Cardiac septum (tissue), 1 donor: Measurements from ENCODE around the gene USH2A. TPM values are rescaled to one million over a fixed set of nuclear protein-coding genes. Genes with fewer than 3 reads are reported as not detected.
"Not testable (repeated sequence)": the region's sequence is repeated elsewhere in the genome, so short reads cannot be mapped to it uniquely, and the experiment has no call there.

ENCODE experiments used
- DNase-seq: peaks from one replicate; pipeline ENCODE4 v3.0.0-alpha.2; 2020; ENCODE audit warnings: low spot score
- intact Hi-C: fragments of 100-400 bp; cut with DNase I; formaldehyde crosslinking; loops from one replicate; pipeline ENCODE4 v1.14.0; 2022
- total RNA-seq: library from RNA; stranded (reverse); fragmentation: NEBNext Ultra II Directional; extraction: Animal tissue kit (Norgen Biotek cat#: 25700); gene quantifications from one replicate; pipeline ENCODE4 v1.2.1, GENCODE V29; 2021
- donor health status: DM: no; HTN: no; CAD: no.

Gene USH2A
- total RNA-seq, 1 donor from 2014 or later: 3.6 TPM

DNA sequence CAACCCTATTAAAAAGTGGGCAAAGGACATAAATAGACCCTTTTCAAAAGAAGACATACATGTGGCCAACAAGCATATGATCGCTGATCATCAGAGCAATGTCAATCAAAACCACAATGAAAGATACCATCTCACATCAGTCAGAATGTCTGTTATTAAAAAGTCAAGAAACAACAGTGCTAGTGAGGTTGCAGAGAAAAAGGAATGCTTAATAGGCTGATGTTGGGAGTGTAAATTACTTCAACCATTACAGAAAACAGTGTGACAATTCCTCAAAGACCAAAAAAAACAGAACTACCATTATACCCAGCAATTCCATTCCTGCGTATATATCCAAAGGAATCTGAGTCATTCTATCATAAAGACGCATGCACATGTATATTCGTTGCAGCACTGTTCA is 13.2 kb downstream of the USH2A start:
- intact Hi-C loops: no loop called here
- no peak for DNase-seq

DNA sequence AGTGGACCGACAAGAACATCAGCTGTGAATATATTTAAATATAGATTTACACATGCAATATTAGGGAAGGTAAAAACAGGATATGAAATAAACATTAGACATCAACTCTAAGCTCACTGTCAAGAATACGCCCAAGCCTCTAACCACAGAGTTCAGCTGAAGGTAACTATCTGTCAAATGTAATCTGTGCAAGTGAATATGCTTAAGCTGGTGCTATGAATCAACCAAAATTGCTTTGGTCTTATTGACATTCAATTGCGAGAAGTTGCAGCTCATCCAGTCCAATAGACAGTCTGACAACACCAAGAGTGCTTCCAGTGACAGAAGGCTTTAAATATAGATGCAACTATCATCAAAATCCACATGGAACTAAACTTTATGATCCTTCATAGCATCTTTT is 32.3 kb downstream of the USH2A start:
- no peak for DNase-seq
- intact Hi-C loops: no loop called here

DNA sequence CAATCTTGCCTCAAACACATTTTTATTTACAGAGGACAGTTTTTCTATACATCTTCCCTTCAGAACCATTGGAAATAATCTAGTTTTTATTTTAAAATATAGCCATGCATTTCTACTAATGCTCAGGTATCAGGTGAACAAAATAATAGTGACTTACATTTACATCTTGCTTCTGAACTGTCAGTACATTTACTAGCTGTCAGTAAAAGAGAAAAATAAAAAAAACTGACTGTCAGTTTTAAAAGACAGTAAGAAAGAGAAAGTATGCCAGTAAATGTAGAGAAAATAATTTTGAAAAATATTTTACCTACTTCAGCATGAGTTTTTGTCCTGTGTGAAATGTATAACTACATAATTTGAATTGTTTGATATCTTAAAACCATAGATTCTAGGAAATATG is 33.5 kb downstream of the USH2A start:
- no peak for DNase-seq
- intact Hi-C loops: no loop called here

DNA sequence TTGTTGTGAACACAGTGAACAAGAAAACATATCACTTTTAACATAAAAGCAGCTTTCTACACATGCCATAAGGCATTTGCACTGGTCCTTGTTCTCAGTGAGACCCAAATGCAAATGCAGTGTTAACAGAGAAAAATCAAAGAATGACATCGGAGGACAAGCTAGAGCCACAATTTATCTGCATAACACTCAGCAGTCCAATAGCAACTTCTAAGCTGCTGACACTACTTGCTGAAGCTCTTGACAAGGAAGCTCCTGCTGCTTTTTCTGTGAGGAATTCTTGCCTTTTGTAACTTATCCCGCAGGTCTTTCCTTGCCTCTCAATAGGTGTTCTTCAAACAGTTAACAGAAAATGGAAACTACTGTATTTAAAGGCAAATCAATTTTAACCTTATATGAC is 34.7 kb downstream of the USH2A start:
- intact Hi-C loops: no loop called here
- no peak for DNase-seq

DNA sequence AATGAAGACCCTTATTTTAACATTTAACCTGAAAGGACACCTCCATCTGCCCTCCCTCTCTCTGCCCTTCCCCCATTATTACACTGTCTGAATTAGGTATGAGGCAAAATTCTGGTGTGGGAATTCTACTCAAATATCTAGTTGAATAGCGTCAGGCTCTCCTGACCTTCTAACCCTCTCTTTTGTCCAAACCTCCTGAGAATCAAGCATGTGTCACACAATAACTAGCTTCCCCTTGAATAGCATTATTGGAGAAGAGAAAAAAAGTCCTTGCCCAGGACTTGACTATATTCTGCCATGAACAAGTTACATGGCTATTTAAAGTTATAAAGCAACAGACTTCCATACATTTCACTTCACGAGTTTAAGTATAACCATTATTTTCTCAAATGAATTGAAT is 35.5 kb downstream of the USH2A start:
- intact Hi-C loops: no loop called here
- no peak for DNase-seq

DNA sequence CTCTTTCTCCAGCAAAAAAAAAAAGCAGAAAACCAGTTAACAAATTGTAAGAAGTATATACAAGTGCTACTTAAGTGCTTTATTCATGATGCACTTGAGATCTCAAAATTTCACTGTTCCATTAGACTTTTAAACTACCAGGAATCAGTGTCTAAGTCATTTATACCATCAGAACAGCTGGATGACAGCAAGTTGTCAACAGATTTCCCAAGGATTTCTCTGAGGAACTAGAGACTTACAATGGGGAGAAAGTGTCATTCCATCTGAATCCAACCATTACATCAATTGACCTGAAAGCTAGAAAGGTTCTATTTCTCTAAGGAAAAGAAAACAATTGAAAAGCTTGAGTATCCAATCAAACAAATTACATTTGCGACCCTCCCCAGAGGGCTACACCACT is 43.8 kb downstream of the USH2A start:
- intact Hi-C loops: no loop called here
- no peak for DNase-seq

DNA sequence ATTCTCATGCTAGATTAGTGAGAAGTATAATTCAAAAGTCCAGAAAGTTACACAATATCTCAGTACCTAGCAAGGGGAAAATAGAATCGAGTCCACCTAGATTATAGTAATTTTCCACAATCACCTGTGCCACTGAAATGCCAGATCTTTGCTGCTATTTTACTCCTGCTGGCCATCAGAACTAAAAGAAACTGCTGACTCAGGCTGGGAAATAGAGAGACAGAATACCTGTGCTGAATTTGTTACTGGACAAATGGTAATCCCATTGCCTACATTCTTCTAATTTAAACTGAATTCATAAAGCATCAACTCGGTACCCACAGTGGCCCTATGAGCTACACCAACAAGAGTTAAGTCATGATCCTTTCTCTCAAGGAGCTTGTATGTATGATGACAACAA is 55.0 kb downstream of the USH2A start:
- intact Hi-C loops: no loop called here
- no peak for DNase-seq

DNA sequence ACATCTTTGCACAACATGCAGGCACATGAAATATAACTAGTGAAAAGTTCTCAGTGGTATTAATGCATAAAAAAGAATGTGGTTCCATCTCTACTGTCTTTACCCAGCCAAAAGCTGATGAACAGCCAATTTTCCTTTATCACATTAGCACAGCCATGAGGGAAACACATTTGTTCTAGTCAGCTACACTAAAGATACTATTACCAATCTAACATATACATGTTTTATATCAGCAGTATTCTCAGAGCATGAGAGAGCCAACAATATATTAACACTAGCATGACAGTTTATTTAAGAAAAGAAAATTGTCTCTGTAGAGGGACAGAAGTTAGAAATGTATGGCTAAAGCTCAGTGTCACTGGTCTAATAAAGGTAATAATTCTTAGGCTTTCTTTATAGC is 56.3 kb downstream of the USH2A start:
- intact Hi-C loops: no loop called here
- no peak for DNase-seq

DNA sequence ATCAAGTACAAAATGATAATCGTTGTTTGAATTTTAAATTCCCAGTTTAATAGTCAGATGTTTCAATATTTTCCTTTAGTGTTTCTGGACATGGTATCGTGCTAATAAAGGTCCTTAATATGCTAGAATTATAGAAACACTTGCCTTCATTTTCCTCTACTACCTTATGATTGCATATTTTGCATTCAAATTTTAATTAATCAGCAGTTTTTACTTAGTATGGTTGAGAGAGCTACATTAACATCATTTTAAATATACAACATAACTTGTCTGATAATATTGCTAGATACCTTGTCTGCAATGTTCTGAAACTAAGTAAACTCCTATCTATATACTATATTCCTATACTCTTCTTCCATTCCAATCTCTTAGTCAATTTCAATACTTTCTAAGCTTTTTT is 66.3 kb downstream of the USH2A start:
- intact Hi-C loops: no loop called here
- DNase-seq: no peak

DNA sequence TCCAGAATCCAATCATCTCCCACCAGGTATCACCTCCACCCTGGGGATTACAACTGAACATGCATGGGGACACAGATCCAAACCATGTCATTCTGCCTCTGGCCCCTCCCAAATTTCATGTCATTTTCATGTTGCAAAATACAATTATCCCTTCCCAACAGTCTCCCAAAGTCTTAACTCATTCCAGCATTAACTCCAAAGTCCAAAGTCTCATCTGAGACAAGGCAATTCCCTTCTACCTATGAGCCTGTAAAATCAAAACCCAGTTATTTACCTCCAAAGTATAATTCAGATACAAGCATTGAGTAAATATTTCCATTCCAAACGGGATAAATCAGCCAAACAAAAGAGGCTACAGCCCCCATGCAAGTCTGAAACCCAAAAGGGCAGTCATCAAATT is 73.1 kb downstream of the USH2A start:
- intact Hi-C loops: no loop called here
- DNase-seq: no peak

DNA sequence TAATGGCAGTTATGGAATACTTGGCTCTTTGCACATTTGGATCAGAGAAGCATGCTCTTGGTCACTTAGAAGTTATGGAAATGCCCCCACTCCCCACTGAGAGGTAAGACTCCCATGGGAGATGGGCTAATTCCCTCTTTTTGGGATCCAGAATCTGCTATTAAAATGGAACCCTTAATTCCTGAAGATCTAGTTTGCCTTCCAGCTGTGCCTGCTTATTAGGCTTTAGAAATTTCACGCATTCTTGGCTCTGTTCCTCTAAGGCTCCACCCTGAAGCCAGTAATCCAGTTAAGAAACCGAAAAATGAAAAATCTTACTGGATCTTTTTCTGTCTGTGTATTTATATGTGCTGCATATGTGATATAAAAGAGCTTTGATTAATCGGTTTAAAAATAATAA is 76.7 kb downstream of the USH2A start:
- intact Hi-C loops: no loop called here
- DNase-seq: no peak

DNA sequence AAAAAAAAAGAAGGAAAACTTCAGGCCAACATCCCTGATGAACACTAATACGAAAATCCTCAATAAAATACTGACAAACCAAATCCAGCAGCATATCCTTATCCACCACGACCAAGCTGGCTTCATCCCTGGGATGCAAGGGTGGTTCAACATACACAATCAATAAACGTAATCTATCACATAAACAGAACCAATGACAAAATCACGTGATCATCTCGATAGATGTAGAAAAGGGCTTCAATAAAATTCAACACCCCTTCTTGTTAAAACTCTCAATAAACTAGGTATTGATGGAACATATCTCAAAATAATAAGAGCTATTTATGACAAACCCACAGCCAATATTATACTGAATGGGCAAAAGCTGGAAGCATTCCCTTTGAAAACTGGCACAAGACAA is 82.7 kb downstream of the USH2A start:
- intact Hi-C loops, DNase-seq: not testable (repeated sequence)

DNA sequence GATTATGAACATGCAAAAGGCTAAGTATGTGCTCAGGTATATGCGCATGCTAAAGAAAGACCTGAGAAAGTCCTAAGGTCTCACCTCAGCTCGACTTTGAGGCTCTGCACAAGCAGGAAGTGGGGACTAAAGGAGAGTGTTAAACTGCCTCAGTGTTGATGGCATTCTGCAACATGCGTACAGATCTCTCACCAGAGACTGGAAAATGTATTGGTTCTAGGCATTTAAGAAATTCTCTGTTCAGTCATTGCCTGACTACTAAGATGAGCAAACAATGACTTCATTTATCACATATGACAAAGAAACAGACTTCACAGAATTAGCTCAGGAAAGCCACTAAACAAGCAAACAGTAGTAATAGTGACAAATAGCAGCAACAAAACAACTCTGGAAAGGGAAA is 90.8 kb downstream of the USH2A start:
- no peak for DNase-seq
- intact Hi-C loops: no loop called here

DNA sequence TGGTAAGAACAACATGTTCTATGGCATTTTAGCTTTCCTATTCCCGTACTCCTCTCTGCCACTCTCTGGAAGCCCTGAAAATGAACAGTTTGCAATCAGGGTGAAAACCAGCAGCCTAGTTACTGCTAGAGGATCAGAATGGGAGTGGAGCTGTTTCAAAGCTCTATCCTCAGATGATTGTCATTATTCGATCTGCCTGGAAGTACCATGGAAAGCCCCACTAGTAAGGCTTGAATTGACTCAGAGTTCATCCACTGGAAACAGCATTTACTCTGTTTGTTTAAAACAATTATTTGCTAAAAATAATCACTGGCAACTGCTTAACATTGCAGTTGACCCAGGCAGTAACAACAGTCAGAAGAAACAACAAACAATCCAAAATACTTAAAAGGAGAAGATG is 91.2 kb downstream of the USH2A start:
- intact Hi-C loops: no loop called here
- no peak for DNase-seq

DNA sequence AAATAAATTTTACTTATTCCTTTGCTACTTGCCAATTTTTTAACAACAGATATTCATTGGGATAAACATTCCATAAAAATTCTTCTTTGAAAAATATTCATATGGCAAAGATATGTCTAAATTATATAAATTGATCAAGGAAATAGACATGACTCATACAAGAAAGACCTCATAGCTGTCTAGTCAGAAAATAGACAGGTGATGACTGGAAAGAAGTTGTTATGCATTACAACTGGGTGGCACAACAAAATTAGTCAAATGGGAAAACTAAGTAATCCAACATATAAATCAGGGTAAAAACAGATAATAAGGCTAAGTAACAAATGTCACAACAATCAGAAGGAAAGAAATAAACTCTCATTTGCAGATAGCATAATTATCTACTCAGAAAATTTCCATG is 92.0 kb downstream of the USH2A start:
- DNase-seq: no peak
- intact Hi-C loops: no loop called here

DNA sequence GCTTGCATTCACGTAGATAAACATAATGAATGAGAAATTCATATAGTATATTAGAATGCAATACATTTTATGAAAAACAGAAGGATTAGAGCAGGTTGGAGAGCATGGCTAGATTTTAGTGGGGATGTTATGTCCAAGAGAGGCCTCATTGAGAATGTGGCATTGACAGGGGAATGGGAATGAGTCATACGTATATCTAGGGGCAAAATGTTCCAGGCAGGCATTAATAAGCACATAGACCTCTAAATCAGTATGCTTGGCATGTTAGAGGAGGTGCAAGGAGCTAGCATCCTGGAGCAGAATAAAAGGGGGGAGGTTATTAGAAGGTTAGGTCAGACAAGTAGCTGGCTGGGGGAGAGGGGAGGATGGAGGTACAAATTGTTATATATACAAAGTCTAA is 93.0 kb downstream of the USH2A start:
- DNase-seq: no peak

DNA sequence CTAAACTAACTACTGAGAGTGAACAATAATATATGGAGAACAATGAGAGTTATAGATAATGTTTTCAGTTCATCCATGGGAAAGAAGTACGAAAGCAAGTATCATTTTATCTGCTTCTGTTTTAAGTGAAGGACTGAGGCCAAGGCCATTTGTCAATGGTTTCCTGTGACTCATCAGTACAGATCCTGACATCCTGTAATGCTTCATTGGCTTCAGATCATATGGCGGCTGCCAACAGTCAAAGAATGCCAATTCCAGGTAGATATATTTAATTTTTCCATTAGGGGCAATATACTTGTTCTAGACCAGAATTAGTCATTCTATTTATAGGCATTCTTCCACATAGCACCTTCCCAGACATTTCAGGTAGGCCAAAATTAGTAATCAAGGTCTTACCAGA is 97.3 kb downstream of the USH2A start:
- no peak for DNase-seq
- intact Hi-C loops: no loop called here

More for the DNA sequence above, 93.0 kb downstream of the USH2A start:
- intact Hi-C loops: no loop called here

DNA sequence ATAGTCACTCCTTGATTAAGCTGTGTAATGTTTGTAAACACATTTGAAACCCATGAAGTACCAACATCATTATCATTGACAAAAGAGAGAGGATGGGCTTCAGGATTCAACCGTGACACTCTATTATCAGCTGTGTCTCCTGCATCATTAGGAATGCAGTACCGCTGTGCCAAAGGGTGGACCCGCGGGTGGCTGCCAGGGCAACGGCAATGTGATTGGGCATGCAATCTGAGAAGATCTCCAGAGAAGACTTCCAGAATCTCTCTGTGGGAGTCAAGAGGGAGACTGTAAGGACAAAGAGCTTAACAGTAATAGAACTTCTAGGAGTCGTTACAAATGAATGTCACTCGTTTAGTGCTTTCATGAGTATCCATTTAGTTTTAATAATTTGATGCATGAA is 97.9 kb downstream of the USH2A start:
- DNase-seq: no peak
- intact Hi-C loops: no loop called here

DNA sequence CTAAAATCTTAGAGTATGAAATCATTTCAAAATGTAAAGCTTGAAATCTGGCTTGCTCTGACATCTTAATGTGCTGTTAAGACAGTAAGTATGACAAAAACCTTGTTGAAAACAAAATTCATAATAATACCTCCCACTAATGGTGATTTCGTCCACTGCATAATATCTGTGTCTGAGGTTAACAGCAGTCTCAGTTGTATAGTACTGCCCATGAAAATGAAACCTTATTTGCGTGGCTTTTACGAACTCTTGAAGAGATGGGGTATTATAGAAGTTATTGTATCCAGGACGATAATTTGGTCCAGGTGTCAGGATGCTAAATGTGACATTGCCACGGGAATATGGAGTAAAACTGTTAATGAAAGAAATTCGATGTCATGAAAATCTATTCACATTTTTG is 99.9 kb downstream of the USH2A start:
- intact Hi-C loops: no loop called here
- no peak for DNase-seq

DNA sequence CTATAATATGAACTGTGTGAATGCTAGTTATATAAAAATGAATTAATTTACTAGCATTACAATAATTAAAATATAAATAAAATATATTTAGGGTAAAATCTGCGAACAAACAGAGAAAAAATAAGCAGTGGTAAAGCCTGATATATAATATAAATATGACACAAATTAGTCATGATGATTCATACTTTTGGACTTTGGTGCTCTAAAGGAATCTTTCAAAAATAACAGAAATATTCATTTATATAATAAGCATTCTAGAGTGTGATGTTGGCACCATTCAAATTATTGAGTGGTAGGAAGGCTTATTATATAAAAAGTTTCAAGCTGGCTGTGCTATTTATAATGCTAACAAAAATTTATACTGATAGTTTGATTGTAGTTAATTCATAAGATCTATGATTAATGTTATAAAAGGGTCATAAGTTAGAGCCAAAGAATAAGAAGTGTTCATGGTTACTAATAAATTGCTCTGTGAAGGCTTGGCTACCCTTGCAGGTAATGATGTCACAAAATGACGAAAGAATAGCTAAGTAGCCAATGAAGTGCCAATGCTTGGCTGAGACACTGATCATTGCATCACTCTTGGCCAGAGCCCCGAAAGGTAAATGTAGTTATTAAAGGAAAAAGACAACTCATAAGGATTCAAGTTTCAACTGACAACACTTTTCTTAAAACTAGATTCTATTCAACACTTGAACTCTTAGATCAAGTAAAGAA is 108.7 kb downstream of the USH2A start:
- intact Hi-C loops: no loop called here
- no peak for DNase-seq

DNA sequence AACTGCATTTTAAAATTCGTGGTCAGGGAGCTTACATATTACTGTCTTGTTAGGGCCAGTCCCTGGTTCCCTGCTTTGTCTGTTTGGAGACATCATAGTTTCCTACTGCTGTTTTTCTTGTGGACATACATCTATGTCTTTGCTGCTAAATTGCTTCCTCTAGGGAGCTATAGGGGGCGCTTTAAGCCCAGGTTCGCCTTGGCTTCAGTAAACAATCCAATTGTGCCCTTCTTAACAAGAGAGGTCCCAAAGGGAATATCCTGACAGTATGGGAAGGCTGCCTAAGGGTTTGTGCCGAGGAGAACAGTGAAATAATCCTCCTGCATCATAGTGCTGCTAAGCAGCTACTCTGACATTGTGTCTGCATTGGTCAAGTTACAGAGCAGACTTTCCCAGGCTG is 112.5 kb downstream of the USH2A start:
- intact Hi-C loops: no loop called here
- no peak for DNase-seq

DNA sequence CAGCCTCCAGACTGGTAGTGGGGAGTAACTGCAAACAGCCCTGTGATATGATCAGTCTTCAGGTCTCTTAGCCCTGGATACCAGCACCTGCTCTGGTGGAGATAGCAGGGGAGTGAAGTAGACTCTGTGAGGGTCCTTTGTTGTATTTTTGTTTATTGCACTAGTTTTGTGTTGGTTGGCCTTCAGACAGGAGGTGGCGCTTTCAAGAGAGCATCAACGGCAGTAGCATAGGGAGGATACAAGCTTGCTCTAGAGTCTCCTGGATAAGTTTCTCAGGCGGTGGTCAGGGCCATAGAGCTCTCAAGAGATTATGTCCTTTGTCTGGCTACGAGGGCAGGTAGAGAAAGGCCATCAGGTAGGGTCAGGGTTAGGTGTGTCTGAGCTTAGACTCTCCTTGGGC is 116.4 kb downstream of the USH2A start:
- no peak for DNase-seq
- intact Hi-C loops: no loop called here
